ENCODE data around the gene USB1.

The USB1 gene

GRCh38 chr16:58049232-58050185 is 48.3 kb downstream of the USB1 start:
- DNase-seq (ENCODE audit: low spot score), result no peak

- DNase-seq (ENCODE audit: low spot score), result no peak
These were observed 50.1 kb downstream of the USB1 start for GRCh38 chr16:58051296-58051695.

GRCh38 chr16:58051821-58052603 is 50.8 kb downstream of the USB1 start:
- no peak for DNase-seq (ENCODE audit: low spot score)

- DNase-seq (ENCODE audit: low spot score), result no peak
These were observed 52.4 kb downstream of the USB1 start for GRCh38 chr16:58053682-58054005.

GRCh38 chr16:58054289-58054688 is 53.1 kb downstream of the USB1 start:
- DNase-seq (ENCODE audit: low spot score), result no peak

GRCh38 chr16:58056580-58056979 is 55.4 kb downstream of the USB1 start:
- no peak for DNase-seq (ENCODE audit: low spot score)

GRCh38 chr16:58057121-58057520 is 55.9 kb downstream of the USB1 start:
- no peak for DNase-seq (ENCODE audit: low spot score)

- DNase-seq (ENCODE audit: low spot score), result no peak
These were observed 56.6 kb downstream of the USB1 start for GRCh38 chr16:58057784-58058183.

GRCh38 chr16:58062821-58063220 is 61.6 kb downstream of the USB1 start:
- DNase-seq (ENCODE audit: low spot score), result no peak

- DNase-seq (ENCODE audit: low spot score), result no peak
These were observed 62.3 kb downstream of the USB1 start for GRCh38 chr16:58063377-58064076.

GRCh38 chr16:58070585-58070984 is 69.4 kb downstream of the USB1 start:
- no peak for DNase-seq (ENCODE audit: low spot score)
